Measurements from ENCODE around the gene ELMO1. TPM values are rescaled to one million over a fixed set of nuclear protein-coding genes. Genes with fewer than 3 reads are reported as not detected.

Gene ELMO1
- total RNA-seq, 1 donor from 2014 or later: 29.4 TPM

DNA sequence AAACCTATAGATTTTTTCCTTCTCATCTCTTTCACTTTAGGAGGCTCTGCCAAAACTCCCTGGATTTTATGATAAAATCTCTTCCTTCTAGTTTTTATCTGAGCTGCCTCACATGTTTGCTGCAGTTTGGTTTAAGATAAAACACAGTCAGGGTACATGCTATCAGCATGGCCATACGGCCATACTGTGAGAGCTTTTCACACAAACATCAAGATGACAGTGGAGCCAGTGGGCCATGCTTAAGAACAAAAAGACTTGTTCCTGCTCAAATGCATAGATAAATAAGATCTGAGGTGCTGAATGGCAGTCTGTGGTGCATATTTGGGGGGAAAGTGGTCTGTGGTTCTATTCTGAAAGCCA, 91.0 kb downstream of the ELMO1 start:
- peaks cover 4% of the 10 kb centered on the region for H3K36me3 Mint-ChIP-seq
- H3K27ac Mint-ChIP-seq: no peak overlapping the region
- no peak overlapping the region for H3K4me3 Mint-ChIP-seq
- H3K4me1 Mint-ChIP-seq (ENCODE audit: unreplicated experiment): peaks cover 37% of the 10 kb centered on the region
- DNase-seq (ENCODE audit: extremely low spot score, unreplicated experiment): no peak
- TF ChIP-seq, protein P1, sequence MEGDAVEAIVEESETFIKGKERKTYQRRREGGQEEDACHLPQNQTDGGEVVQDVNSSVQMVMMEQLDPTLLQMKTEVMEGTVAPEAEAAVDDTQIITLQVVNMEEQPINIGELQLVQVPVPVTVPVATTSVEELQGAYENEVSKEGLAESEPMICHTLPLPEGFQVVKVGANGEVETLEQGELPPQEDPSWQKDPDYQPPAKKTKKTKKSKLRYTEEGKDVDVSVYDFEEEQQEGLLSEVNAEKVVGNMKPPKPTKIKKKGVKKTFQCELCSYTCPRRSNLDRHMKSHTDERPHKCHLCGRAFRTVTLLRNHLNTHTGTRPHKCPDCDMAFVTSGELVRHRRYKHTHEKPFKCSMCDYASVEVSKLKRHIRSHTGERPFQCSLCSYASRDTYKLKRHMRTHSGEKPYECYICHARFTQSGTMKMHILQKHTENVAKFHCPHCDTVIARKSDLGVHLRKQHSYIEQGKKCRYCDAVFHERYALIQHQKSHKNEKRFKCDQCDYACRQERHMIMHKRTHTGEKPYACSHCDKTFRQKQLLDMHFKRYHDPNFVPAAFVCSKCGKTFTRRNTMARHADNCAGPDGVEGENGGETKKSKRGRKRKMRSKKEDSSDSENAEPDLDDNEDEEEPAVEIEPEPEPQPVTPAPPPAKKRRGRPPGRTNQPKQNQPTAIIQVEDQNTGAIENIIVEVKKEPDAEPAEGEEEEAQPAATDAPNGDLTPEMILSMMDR (conservative IDR thresholded peaks at IDR 0.05): no peak
- no peaks in the 10 kb centered on the region for H3K27me3 Mint-ChIP-seq
- peaks cover 5% of the 10 kb centered on the region for H3K9me3 Mint-ChIP-seq

DNA sequence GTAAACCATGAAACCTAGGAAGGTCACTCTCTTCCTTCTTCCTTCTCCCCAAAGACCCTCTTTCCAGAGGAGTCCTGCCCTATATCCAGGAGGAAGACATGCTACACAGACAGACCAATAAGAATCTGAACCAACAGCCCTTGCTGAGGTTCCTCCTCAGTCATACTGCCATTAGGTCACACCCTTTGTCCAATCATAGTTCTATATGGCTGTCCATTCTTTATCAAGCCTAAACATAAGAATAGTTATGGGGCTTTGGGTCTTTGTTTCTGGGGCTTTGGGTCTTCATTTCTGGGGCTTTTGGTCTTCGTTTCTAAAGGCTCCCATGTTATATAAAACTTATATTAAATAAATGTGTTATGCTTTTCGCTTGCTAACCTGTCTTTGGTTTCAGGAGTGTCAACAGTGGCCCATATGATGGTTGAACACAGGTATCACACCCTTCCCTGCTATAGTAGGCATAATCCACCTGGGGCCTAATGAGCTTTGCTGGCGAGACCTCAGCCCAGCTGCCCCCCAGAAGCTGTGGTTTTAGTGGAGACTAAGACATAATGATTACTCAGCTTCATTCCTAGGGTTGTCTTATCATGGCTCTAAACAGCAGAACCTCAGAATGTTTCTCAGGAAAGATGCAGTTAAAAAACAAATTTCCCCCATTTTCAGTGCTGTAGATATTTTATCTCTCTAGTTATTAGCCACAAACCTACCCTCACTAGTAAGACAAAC, 91.6 kb downstream of the ELMO1 start:
- TF ChIP-seq, protein P1 (conservative IDR thresholded peaks at IDR 0.05): no peak
- no peak for DNase-seq (ENCODE audit: extremely low spot score, unreplicated experiment)
- Mint-ChIP-seq H3K27me3 (no peaks in the 10 kb centered on the region), H3K4me3 (no peak overlapping the region), H3K27ac (no peak overlapping the region), H3K9me3 (peaks cover 5% of the 10 kb centered on the region), H3K4me1 (ENCODE audit: unreplicated experiment) (peaks cover 37% of the 10 kb centered on the region), H3K36me3 (peaks cover 4% of the 10 kb centered on the region)

DNA sequence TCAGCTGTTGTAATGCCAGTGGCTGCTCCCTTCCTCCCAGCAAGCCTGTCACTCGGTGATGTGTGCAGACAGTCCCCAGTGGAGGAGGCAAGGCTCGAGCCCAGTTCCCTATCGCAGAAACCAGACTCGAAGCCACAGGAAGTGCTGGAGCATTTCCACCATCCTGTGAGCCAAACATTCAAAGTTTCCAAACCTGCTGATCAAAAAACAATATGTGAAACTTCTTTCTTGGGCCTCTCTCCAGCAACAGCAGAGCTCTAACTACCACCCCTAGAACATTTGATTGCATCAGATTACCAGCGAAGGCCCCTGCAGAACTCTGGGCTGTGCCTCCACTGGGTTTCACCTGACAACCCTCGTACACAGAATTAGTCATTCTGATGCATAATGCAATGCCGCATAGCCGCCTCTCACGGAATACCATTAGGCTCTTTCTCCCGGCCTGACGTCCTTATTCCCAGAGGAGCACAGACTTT, 94.0 kb downstream of the ELMO1 start:
- H3K9me3 Mint-ChIP-seq: peaks cover 5% of the 10 kb centered on the region
- H3K27ac Mint-ChIP-seq: no peak overlapping the region
- H3K4me3 Mint-ChIP-seq: peak overlapping the region; percentile 30
- DNase-seq (ENCODE audit: extremely low spot score, unreplicated experiment): no peak
- H3K27me3 Mint-ChIP-seq: no peaks in the 10 kb centered on the region
- peaks cover 29% of the 10 kb centered on the region for H3K4me1 Mint-ChIP-seq (ENCODE audit: unreplicated experiment)
- TF ChIP-seq, protein P1 (conservative IDR thresholded peaks at IDR 0.05): no peak
- H3K36me3 Mint-ChIP-seq: peaks cover 4% of the 10 kb centered on the region

DNA sequence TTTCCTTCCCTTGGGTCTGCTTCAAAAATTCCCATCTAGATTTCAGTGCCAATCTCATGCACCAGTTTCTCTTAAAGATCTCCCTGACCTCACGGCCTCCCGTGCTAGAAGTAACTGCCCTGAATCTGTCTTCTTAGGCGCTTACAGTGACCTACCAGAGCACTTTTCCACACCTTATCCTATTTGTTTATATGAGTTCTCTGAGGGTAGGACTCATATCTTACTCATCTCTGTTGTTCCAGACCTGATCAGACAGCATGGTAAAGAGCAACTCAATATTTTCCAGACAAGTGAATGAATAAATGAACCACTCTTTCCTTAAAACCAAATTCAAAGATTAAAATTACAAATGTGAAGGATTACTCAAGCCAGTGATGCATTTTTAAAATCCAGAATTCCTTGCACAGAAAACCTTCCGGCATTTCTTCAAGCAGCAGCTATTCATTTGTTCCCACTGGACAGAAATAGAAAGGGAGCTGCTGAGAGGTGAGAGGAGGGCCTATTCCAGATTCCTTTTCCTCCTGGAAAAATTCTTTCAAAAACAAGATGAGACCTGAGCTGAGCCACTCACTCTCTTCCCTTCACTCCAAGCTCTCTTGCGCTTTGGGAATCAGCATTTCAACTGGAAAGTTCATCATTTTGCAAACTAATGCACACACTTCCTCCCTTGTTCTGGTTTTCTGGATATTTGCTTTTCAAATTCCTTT, 94.6 kb downstream of the ELMO1 start:
- H3K9me3 Mint-ChIP-seq: peaks cover 5% of the 10 kb centered on the region
- no peak for DNase-seq (ENCODE audit: extremely low spot score, unreplicated experiment)
- H3K36me3 Mint-ChIP-seq: peaks cover 4% of the 10 kb centered on the region
- peaks cover 24% of the 10 kb centered on the region for H3K4me1 Mint-ChIP-seq (ENCODE audit: unreplicated experiment)
- H3K4me3 Mint-ChIP-seq: peak overlapping the region; percentile 30
- TF ChIP-seq, protein P1 (conservative IDR thresholded peaks at IDR 0.05): no peak
- no peak overlapping the region for H3K27ac Mint-ChIP-seq
- H3K27me3 Mint-ChIP-seq: no peaks in the 10 kb centered on the region

DNA sequence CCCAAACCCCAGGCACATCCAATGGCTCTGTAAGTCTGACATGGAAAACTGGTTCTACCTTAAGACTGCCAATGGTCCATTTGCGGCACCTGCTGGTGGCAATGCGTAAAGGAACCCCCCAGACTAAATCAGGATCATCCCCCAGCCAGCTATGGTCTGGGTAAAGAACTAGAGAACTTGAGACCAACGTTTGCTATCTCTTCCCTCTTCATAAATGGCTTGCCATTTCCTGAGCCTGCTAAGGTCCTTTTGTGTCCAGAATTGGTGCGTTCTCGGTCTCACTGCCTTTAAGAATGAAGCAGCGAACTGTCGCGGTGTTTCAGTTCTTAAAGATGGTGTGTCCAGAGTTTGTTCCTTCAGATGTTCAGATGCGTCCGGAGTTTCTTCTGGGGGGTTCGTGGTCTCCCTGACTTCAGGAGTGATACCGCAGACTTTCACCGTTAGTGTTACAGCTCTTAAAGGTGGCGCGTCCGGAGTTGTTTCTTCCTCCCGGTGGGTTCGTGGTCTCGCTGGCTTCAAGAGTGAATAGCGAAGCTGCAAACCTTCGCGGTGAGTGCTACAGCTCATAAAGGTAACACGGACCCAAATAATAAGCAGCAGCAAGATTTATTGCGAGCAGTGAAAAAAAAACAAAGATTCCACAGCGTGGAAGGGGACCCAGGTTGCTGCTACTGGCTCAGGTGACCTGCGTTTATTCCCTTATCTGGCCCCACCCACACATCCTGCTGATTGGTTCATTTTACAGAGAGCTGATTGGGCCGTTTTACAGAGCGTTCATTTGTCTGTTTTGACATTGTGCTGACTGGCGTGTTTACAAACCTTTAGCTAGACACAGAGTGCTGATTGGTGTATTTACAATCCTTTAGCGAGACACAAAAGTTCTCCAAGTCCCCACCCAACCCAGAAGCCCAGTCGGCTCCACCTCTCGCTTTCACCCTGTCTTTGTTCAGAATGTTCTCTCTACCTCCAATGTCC, 95.4 kb downstream of the ELMO1 start:
- H3K27ac Mint-ChIP-seq: no peak overlapping the region
- H3K27me3 Mint-ChIP-seq: no peaks in the 10 kb centered on the region
- H3K36me3 Mint-ChIP-seq: peaks cover 4% of the 10 kb centered on the region
- H3K4me1 Mint-ChIP-seq (ENCODE audit: unreplicated experiment): peaks cover 19% of the 10 kb centered on the region
- TF ChIP-seq, protein P1 (conservative IDR thresholded peaks at IDR 0.05): peak; percentile 37
- DNase-seq (ENCODE audit: extremely low spot score, unreplicated experiment): no peak
- H3K9me3 Mint-ChIP-seq: peaks cover 5% of the 10 kb centered on the region
- H3K4me3 Mint-ChIP-seq: no peak overlapping the region

All from type B pancreatic cell (in vitro differentiated cells).